HepG2 (cell line): ENCODE data around the gene ANKRD37. TPM values are rescaled to one million over a fixed set of nuclear protein-coding genes. Genes with fewer than 3 reads are reported as not detected.

ENCODE experiments used
- ATF5 ChIP-seq: sonication (generic); formaldehyde crosslinking; IDR thresholded peaks from 2 replicates; pipeline ENCODE4 v1.4.0; 2020; ENCODE audit warnings: mild to moderate bottlenecking, low read depth, missing genetic modification reagents
- BRF2 ChIP-seq: sonication (generic); formaldehyde crosslinking; IDR thresholded peaks from 2 replicates; pipeline ENCODE4 v1.8.1; 2022; ENCODE audit warnings: mild to moderate bottlenecking, missing genetic modification reagents
- CC2D1A ChIP-seq: sonication (generic); formaldehyde crosslinking; IDR thresholded peaks from 2 replicates; pipeline ENCODE4 v1.8.1; 2023; ENCODE audit warnings: mild to moderate bottlenecking, missing genetic modification reagents
- CHCHD3 ChIP-seq: sonication (generic); formaldehyde crosslinking; IDR thresholded peaks from 2 replicates; pipeline ENCODE4 v1.8.0; 2022; ENCODE audit warnings: mild to moderate bottlenecking, missing genetic modification reagents, moderate library complexity
- DMAP1 ChIP-seq: IDR thresholded peaks from 2 replicates; pipeline ENCODE4 v1.6.1; 2016
- HNRNPLL ChIP-seq: fragments of 200-400 bp; formaldehyde crosslinking; IDR thresholded peaks from 2 replicates; pipeline ENCODE4 v1.6.1; 2017; ENCODE audit warnings: mild to moderate bottlenecking, low read depth, low read length; ENCODE audit not compliant: poor library complexity, severe bottlenecking
- KDM3A ChIP-seq: IDR thresholded peaks from 2 replicates; pipeline ENCODE4 v1.6.1; 2018; ENCODE audit warnings: low read depth, missing compliant biosample characterization
- KDM5B ChIP-seq: sonication (generic); formaldehyde crosslinking; IDR thresholded peaks from 2 replicates; pipeline ENCODE4 v1.4.0; 2020; ENCODE audit warnings: missing genetic modification reagents, mild to moderate bottlenecking, borderline replicate concordance
- MAX ChIP-seq: IDR thresholded peaks from 2 replicates; pipeline ENCODE4 v1.6.1; 2012; ENCODE audit warnings: inconsistent platforms
- PITX1 ChIP-seq: sonication (generic); formaldehyde crosslinking; IDR thresholded peaks from 2 replicates; pipeline ENCODE4 v1.5.1; 2020; ENCODE audit warnings: mild to moderate bottlenecking, missing genetic modification reagents
- RARG ChIP-seq: sonication (generic); formaldehyde crosslinking; IDR thresholded peaks from 2 replicates; pipeline ENCODE4 v1.4.0; 2020; ENCODE audit warnings: low read depth, mild to moderate bottlenecking, missing genetic modification reagents
- RFX5 ChIP-seq: IDR thresholded peaks from 2 replicates; pipeline ENCODE4 v1.6.1; 2011; ENCODE audit warnings: low read depth, low read length, improper control_type of control experiment
- ZBTB44 ChIP-seq: sonication (generic); formaldehyde crosslinking; IDR thresholded peaks from 2 replicates; pipeline ENCODE4 v1.4.0; 2020; ENCODE audit warnings: missing genetic modification reagents
- ZFP1 ChIP-seq: IDR thresholded peaks from 2 replicates; pipeline ENCODE4 v1.6.1; 2016
- ZMAT3 ChIP-seq: sonication (generic); formaldehyde crosslinking; conservative IDR thresholded peaks from 2 replicates; pipeline ENCODE4 v1.7.0; 2021; ENCODE audit warnings: missing genetic modification reagents
- ZNF281 ChIP-seq: sonication (generic); formaldehyde crosslinking; IDR thresholded peaks from 2 replicates; pipeline ENCODE4 v1.4.0; 2020; ENCODE audit warnings: missing genetic modification reagents, borderline replicate concordance
- ZNF337 ChIP-seq: sonication (generic); formaldehyde crosslinking; IDR thresholded peaks from 2 replicates; pipeline ENCODE4 v1.5.1; 2020; ENCODE audit warnings: missing genetic modification reagents, low read depth, mild to moderate bottlenecking, borderline replicate concordance
- ZNF577 ChIP-seq: sonication (generic); formaldehyde crosslinking; IDR thresholded peaks from 2 replicates; pipeline ENCODE4 v1.4.0; 2020; ENCODE audit warnings: mild to moderate bottlenecking, low read depth, missing genetic modification reagents, borderline replicate concordance
- ZNF652 ChIP-seq: IDR thresholded peaks from 2 replicates; pipeline ENCODE4 v1.6.1; 2016; ENCODE audit warnings: low read depth, borderline replicate concordance
- ZNF761 ChIP-seq: sonication (generic); formaldehyde crosslinking; conservative IDR thresholded peaks from 2 replicates; pipeline ENCODE4 v1.4.0; 2020; ENCODE audit warnings: mild to moderate bottlenecking, missing genetic modification reagents
- ZNF83 ChIP-seq: sonication (generic); formaldehyde crosslinking; IDR thresholded peaks from 2 replicates; pipeline ENCODE4 v1.4.0; 2020; ENCODE audit warnings: missing genetic modification reagents, mild to moderate bottlenecking, borderline replicate concordance
- ZNF850 ChIP-seq: sonication (generic); formaldehyde crosslinking; conservative IDR thresholded peaks from 2 replicates; pipeline ENCODE4 v1.9.0; 2021; ENCODE audit warnings: mild to moderate bottlenecking, missing genetic modification reagents
- polyA plus RNA-seq, 8 experiments: library from polyadenylated mRNA; depleted of rRNA in 3 of 8; stranded (reverse) in 7 of 8; unstranded in 1 of 8; fragments of >200 nt; fragmentation: Illumina TruSeq in 4 of 8; extraction: Trizol in 4 of 8; gene quantifications; 2 replicates each; pipeline versions ENCODE4 v1.2.1 to v1.2.3, GENCODE V29; 2011 to 2016; ENCODE audit warnings: low read depth in 4 of 8, missing spikeins in 1 of 8, mixed read lengths in 1 of 8; ENCODE audit not compliant: insufficient read depth in 1 of 8
- total RNA-seq, 5 experiments: library from RNA; depleted of rRNA; stranded (reverse); fragments of >200 nt; fragmentation: Illumina TruSeq; extraction: Trizol; gene quantifications; 2 replicates each; pipeline ENCODE4 v1.2.3, GENCODE V29; 2016; ENCODE audit warnings: low read depth in 1 of 5

The ANKRD37 gene
- total and polyA plus RNA-seq, 2 of the 13 experiments (the other 11 are each of a cell fraction or from before 2014, with no cell fraction given), result 2.2 to 51.4 TPM

GRCh38 chr4:185395956-185396723 is 501 bp upstream of the ANKRD37 start (continued):
- TF ChIP-seq BRF2, result peak; percentile 96
- TF ChIP-seq KDM3A (CRISPR knock-in tag), result peak; percentile 82
- peak; percentile 81 for TF ChIP-seq CHCHD3
- no peak for TF ChIP-seq ZNF850 (CRISPR knock-in tag)
- peak; percentile 93 for TF ChIP-seq HNRNPLL
- TF ChIP-seq MAX, result peak; percentile 100
- TF ChIP-seq ZNF652 (CRISPR knock-in tag), result no peak
- TF ChIP-seq ZFP1, result peak; percentile 77; the same call in 1 of the 2 replicates
- 0 out of 2 replicates have a peak, but pooled peaks have one; percentile 24 for TF ChIP-seq RFX5
- TF ChIP-seq CC2D1A (CRISPR knock-in tag), result no peak; the same call in 1 of the 2 replicates
- TF ChIP-seq KDM5B (CRISPR knock-in tag), result peak; percentile 99
- TF ChIP-seq ZNF337 (CRISPR knock-in tag), result peak; percentile 95; the same call in 1 of the 2 replicates
- peak; percentile 30; the same call in 1 of the 2 replicates for TF ChIP-seq ZBTB44 (CRISPR knock-in tag)
- 0 out of 2 replicates have a peak, but pooled peaks have one; percentile 14 for TF ChIP-seq ZNF577
- TF ChIP-seq RARG (CRISPR knock-in tag), result 0 out of 2 replicates have a peak, but pooled peaks have one; percentile 39
- TF ChIP-seq ATF5 (CRISPR knock-in tag), result peak; percentile 98
- peak; percentile 93; the same call in 1 of the 2 replicates for TF ChIP-seq ZNF83 (CRISPR knock-in tag)
- TF ChIP-seq ZNF761 (CRISPR knock-in tag), result peak; percentile 94; the same call in 1 of the 2 replicates
- TF ChIP-seq PITX1 (CRISPR knock-in tag), result peak; percentile 98
- peak; percentile 96 for TF ChIP-seq ZMAT3 (CRISPR knock-in tag)
- TF ChIP-seq DMAP1 (CRISPR knock-in tag), result peak; percentile 92
- TF ChIP-seq ZNF281 (CRISPR knock-in tag), result no peak
